Nephron progenitor cell (in vitro differentiated cells): ENCODE measurements around the gene ALDH4A1.
A peak's percentile ranks its signal among the peaks of the same experiment; 100 is the strongest.

ENCODE experiments used
- DNase-seq: peaks from one replicate; pipeline ENCODE4 v3.0.0; 2021
- H3K27ac Mint-ChIP-seq: 2 replicates; pipeline ENCODE4 v1.8.0; 2021; ENCODE audit warnings: mild to moderate bottlenecking, moderate library complexity, mixed read lengths
- H3K27me3 Mint-ChIP-seq: 2 replicates; pipeline ENCODE4 v1.8.0; 2021; ENCODE audit warnings: mild to moderate bottlenecking, low read depth, mixed read lengths; ENCODE audit not compliant: poor library complexity
- H3K36me3 Mint-ChIP-seq: 2 replicates; pipeline ENCODE4 v1.8.0; 2021; ENCODE audit warnings: low read depth, mixed read lengths
- H3K4me1 Mint-ChIP-seq: 2 replicates; pipeline ENCODE4 v1.8.0; 2021; ENCODE audit warnings: mixed read lengths
- H3K4me3 Mint-ChIP-seq: 2 replicates; pipeline ENCODE4 v1.8.0; 2021; ENCODE audit warnings: mild to moderate bottlenecking, moderate library complexity, mixed read lengths
- H3K9me3 Mint-ChIP-seq: 2 replicates; pipeline ENCODE4 v1.8.0; 2021; ENCODE audit warnings: mild to moderate bottlenecking, moderate library complexity, mixed read lengths
- CTCF ChIP-seq: fragments of 200-600 bp; sonication (generic); IDR thresholded peaks from 2 replicates; pipeline ENCODE4 v1.5.0; 2021; ENCODE audit warnings: antibody characterized with exemption

The ALDH4A1 gene

DNA sequence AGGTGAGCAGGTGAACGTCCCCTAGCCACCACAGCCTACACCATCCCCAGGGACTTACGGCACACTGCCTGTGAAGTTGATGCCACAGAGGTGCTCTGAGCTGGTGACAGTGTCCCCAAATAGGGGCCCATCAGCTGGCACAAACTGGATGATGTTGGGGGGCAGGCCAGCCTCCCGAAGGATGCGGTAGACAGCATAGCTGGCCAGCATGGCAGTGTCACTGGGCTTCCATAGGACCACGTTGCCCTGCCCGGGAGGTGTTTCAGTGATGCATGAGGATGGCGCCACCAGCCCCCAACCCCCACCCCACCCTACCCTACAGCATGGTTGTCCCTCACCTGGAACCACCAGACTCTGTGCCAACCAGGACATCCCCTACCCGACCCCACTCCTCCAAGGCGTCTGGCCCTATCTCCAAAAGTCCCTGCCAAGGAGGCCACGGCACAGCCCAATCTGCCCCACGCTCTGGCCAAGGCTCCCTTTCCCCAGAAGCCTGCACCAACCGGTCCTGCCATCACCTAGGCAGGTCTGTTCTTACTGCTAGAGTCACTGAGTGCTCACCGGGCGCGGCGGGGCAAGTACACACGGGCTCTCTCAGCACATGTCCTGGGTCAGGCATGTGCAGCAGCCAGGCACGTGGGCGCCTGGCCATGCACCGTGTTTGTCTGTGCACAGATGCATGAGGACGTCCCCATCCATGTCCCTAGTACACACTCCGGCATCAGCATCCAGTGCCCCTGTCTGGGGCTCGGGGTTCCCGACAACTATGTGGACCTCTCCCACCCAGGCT lies 20.5 kb downstream of the ALDH4A1 start:
- Mint-ChIP-seq H3K4me3 (no peak overlapping the region), H3K4me1 (peaks cover 3% of the 10 kb centered on the region)
- no peak for DNase-seq

GRCh38 chr1:18881164-18881563 lies 21.2 kb downstream of the ALDH4A1 start:
- H3K27ac Mint-ChIP-seq, result no peak overlapping the region
- no peak for TF ChIP-seq CTCF
- DNase-seq, result no peak
- no peaks in the 10 kb centered on the region for H3K9me3 Mint-ChIP-seq
- H3K4me1 Mint-ChIP-seq, result peaks cover 4% of the 10 kb centered on the region
- H3K36me3 Mint-ChIP-seq, result no peaks in the 10 kb centered on the region
- H3K4me3 Mint-ChIP-seq, result no peak overlapping the region
- H3K27me3 Mint-ChIP-seq, result peaks cover 73% of the 10 kb centered on the region

More for the DNA sequence above, 20.5 kb downstream of the ALDH4A1 start:
- Mint-ChIP-seq H3K36me3 (no peaks in the 10 kb centered on the region), H3K27ac (no peak overlapping the region), H3K27me3 (peaks cover 73% of the 10 kb centered on the region), H3K9me3 (no peaks in the 10 kb centered on the region)
- TF ChIP-seq CTCF, result no peak

DNA sequence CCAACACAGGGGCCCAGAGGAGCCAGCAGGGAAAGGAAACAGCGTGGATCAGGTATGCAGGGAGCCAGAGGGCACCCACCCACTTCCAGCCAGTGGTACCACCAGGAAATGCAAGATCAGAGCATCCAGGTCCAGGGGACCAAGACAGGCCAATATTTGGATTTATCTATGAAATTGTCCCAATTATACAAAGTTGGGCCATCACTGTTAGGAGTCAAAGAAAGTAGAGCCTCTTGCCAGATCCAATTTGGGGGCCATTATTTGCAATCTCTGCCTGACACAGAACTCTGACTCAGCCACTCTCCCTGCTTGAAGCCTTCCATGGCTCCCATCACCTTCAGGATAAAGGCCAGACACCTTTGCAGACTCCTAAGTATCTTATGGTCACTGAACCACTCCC lies 21.8 kb downstream of the ALDH4A1 start:
- Mint-ChIP-seq H3K4me3 (no peak overlapping the region), H3K27me3 (peaks cover 69% of the 10 kb centered on the region), H3K9me3 (no peaks in the 10 kb centered on the region), H3K36me3 (no peaks in the 10 kb centered on the region), H3K4me1 (peaks cover 4% of the 10 kb centered on the region), H3K27ac (no peak overlapping the region)
- TF ChIP-seq CTCF, result no peak
- DNase-seq, result no peak

GRCh38 chr1:18879791-18880309 lies 22.5 kb downstream of the ALDH4A1 start:
- Mint-ChIP-seq H3K36me3 (no peaks in the 10 kb centered on the region), H3K9me3 (no peaks in the 10 kb centered on the region), H3K27ac (no peak overlapping the region), H3K4me1 (peaks cover 4% of the 10 kb centered on the region), H3K27me3 (peaks cover 71% of the 10 kb centered on the region), H3K4me3 (no peak overlapping the region)
- DNase-seq, result peak; percentile 75
- TF ChIP-seq CTCF, result no peak

GRCh38 chr1:18879215-18879790 lies 23.1 kb downstream of the ALDH4A1 start:
- H3K27ac Mint-ChIP-seq, result no peak overlapping the region
- H3K27me3 Mint-ChIP-seq, result peaks cover 66% of the 10 kb centered on the region
- H3K36me3 Mint-ChIP-seq, result no peaks in the 10 kb centered on the region
- H3K4me1 Mint-ChIP-seq, result peaks cover 4% of the 10 kb centered on the region
- H3K4me3 Mint-ChIP-seq, result no peak overlapping the region
- H3K9me3 Mint-ChIP-seq, result no peaks in the 10 kb centered on the region
- no peak for DNase-seq
- no peak for TF ChIP-seq CTCF
